GM23338 (cell line): ENCODE measurements around the gene CD300C. TPM values are rescaled to one million over a fixed set of nuclear protein-coding genes. Genes with fewer than 3 reads are reported as not detected.

Experiments used
- ATAC-seq: fragments of 200-7000 bp; cut with Tn5 transposase; 3 replicates; pipeline ENCODE4 v1.9.1; 2020
- DNase-seq: peaks from one replicate; pipeline ENCODE4 v3.0.0-alpha.2; 2015; ENCODE audit warnings: low spot score
- H2AFZ ChIP-seq: fragments of 200-600 bp; sonication (generic); 2 replicates; pipeline ENCODE4 v1.8.0; 2016; ENCODE audit warnings: antibody characterized with exemption, mild to moderate bottlenecking, moderate library complexity
- H3F3A ChIP-seq: fragments of 200-600 bp; sonication (generic); replicated peaks from 2 replicates; pipeline ENCODE4 v1.8.0; 2017; ENCODE audit warnings: antibody characterized with exemption, mixed run types, low read depth
- H3K27ac ChIP-seq: fragments of 200-600 bp; sonication (generic); 2 replicates; pipeline ENCODE4 v1.6.1; 2016; ENCODE audit warnings: low read depth
- H3K27me3 ChIP-seq: fragments of 200-600 bp; sonication (generic); 2 replicates; pipeline ENCODE4 v1.8.0; 2016; ENCODE audit warnings: mild to moderate bottlenecking, mixed run types, moderate library complexity; ENCODE audit not compliant: insufficient read depth
- H3K36me3 ChIP-seq: fragments of 200-600 bp; sonication (generic); 2 replicates; pipeline ENCODE4 v1.8.0; 2016; ENCODE audit warnings: mild to moderate bottlenecking; ENCODE audit not compliant: insufficient read depth
- H3K4me1 ChIP-seq: fragments of 200-600 bp; sonication (generic); 2 replicates; pipeline ENCODE4 v1.8.0; 2016; ENCODE audit warnings: mild to moderate bottlenecking, moderate library complexity; ENCODE audit not compliant: insufficient read depth
- H3K4me2 ChIP-seq: fragments of 200-600 bp; sonication (generic); 2 replicates; pipeline ENCODE4 v1.7.1; 2017; ENCODE audit warnings: mixed run types
- H3K4me3 ChIP-seq: fragments of 200-600 bp; sonication (generic); 2 replicates; pipeline ENCODE4 v1.6.1; 2016; ENCODE audit warnings: mixed run types
- H3K79me2 ChIP-seq: fragments of 200-600 bp; sonication (generic); replicated peaks from 2 replicates; pipeline ENCODE4 v1.8.0; 2017; ENCODE audit warnings: mild to moderate bottlenecking; ENCODE audit not compliant: insufficient read depth
- H3K9me2 ChIP-seq: fragments of 200-600 bp; sonication (generic); 2 replicates; pipeline ENCODE4 v1.8.0; 2017; ENCODE audit not compliant: insufficient read depth
- H4K20me1 ChIP-seq: fragments of 200-600 bp; sonication (generic); replicated peaks from 2 replicates; pipeline ENCODE4 v1.8.0; 2017; ENCODE audit warnings: mild to moderate bottlenecking; ENCODE audit not compliant: insufficient read depth
- H3K27ac Mint-ChIP-seq: 2 replicates; pipeline ENCODE4 v1.8.0; 2020; ENCODE audit warnings: inconsistent platforms, mild to moderate bottlenecking, moderate library complexity, mixed read lengths
- H3K27me3 Mint-ChIP-seq: 3 replicates; pipeline ENCODE4 v1.8.0; 2022; ENCODE audit warnings: low read depth, mild to moderate bottlenecking, moderate library complexity, mixed read lengths, inconsistent platforms; ENCODE audit not compliant: insufficient read depth, poor library complexity
- H3K36me3 Mint-ChIP-seq: 3 replicates; pipeline ENCODE4 v1.8.0; 2021; ENCODE audit warnings: low read depth, mild to moderate bottlenecking, inconsistent platforms, moderate library complexity, mixed read lengths
- H3K4me1 Mint-ChIP-seq: 3 replicates; pipeline ENCODE4 v1.8.0; 2020; ENCODE audit warnings: mild to moderate bottlenecking, inconsistent platforms, mixed read lengths
- H3K4me3 Mint-ChIP-seq: 3 replicates; pipeline ENCODE4 v1.8.0; 2021; ENCODE audit warnings: moderate library complexity, mild to moderate bottlenecking, inconsistent platforms, mixed read lengths
- H3K9me3 Mint-ChIP-seq: 3 replicates; pipeline ENCODE4 v1.8.0; 2020; ENCODE audit warnings: moderate library complexity, mild to moderate bottlenecking, inconsistent platforms, mixed read lengths
- CREB1 ChIP-seq: fragments of 250-450 bp; sonication (Bioruptor Pico); IDR thresholded peaks from 2 replicates; pipeline ENCODE4 v1.5.0; 2020; ENCODE audit warnings: low read depth, mild to moderate bottlenecking, moderate library complexity
- EZH2 ChIP-seq: fragments of 200-600 bp; sonication (generic); IDR thresholded peaks from one replicate; pipeline ENCODE4 v1.8.0; 2017; ENCODE audit warnings: antibody characterized with exemption, mild to moderate bottlenecking, low read depth; ENCODE audit not compliant: unreplicated experiment
- EZH2phosphoT487 ChIP-seq: fragments of 200-600 bp; sonication (generic); IDR thresholded peaks from one replicate; pipeline ENCODE4 v1.8.1; 2018; ENCODE audit warnings: antibody characterized with exemption; ENCODE audit not compliant: unreplicated experiment
- JUNB ChIP-seq: IDR thresholded peaks from one replicate; pipeline ENCODE4 v1.6.1; 2016; ENCODE audit warnings: antibody characterized with exemption; ENCODE audit not compliant: unreplicated experiment
- NANOG ChIP-seq: IDR thresholded peaks from 2 replicates; pipeline ENCODE4 v1.6.1; 2016; ENCODE audit warnings: antibody characterized with exemption, borderline replicate concordance
- STAT1 ChIP-seq: IDR thresholded peaks from one replicate; pipeline ENCODE4 v1.6.1; 2016; ENCODE audit warnings: antibody characterized with exemption; ENCODE audit not compliant: unreplicated experiment
- ZNF331 ChIP-seq: fragments of 250-450 bp; sonication (Bioruptor Pico); IDR thresholded peaks from 2 replicates; pipeline ENCODE4 v1.5.0; 2020; ENCODE audit warnings: low read depth, mild to moderate bottlenecking, moderate library complexity
- polyA plus RNA-seq: library from polyadenylated mRNA; unstranded; fragments of >200 nt; fragmentation: Nextera tagmentation; extraction: Ambion mirVana; gene quantifications from 2 replicates; pipeline ENCODE4 v1.2.1, GENCODE V29; 2016
- total RNA-seq: library from RNA; depleted of rRNA; stranded (reverse); fragments of >200 nt; shearing (Covaris generic); gene quantifications from 2 replicates; pipeline ENCODE4 v1.2.3, GENCODE V29; 2014
- TF ChIP-seq, protein P1 (sequence below): fragments of 250-450 bp; sonication (Bioruptor Pico); IDR thresholded peaks from 2 replicates; pipeline ENCODE4 v1.5.0; 2020; ENCODE audit warnings: mild to moderate bottlenecking, moderate library complexity
- TF ChIP-seq, protein P2 (sequence below): IDR thresholded peaks from 2 replicates; pipeline ENCODE4 v1.6.1; 2016; ENCODE audit warnings: antibody characterized with exemption
- TF ChIP-seq, protein P3 (sequence below), 2 experiments: fragments of 200-600 bp in 1 of 2; sonication (generic) in 1 of 2; conservative IDR thresholded peaks; 2 replicates each; pipeline versions ENCODE4 v1.5.1 to v1.6.1; 2016 to 2017; ENCODE audit warnings: antibody characterized with exemption in 2 of 2, low read depth in 2 of 2, mild to moderate bottlenecking in 2 of 2, moderate library complexity in 1 of 2

CD300C gene
- total and polyA plus RNA-seq, 2 experiments from 2014 or later: not detected

DNA sequence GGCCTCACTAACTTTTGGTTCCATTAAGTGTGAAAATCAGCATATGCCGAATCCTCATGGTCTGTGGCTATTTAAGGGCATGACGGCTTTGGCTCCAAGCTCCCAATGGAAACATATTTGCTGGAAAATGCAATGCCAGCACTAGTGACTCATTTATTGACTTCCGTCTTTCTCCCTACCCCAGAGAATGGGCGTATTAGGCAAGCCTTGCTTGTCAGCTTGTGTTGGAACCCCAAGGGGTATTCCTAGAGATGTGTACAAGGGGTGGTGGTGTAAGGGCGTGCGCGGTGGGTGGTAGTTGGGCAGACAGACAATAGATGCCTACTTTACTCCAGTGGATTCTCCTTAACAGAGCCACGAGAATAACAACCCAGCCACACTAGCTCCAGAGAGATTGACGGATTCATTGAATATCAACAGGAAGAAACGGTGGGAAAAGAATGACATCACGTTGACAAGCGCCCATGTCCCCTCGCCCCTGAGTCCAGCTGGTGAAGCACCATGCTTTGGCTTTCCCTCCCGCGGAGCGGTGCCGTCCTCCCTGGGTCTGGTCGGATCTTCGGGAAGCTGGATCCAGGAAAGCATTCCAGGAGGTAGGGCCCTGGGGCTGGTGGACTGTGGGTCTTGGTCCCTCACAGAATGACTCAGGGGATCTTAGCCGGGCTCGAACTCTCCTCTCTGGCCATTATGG is 25.0 kb downstream of the CD300C start (continued):
- TF ChIP-seq, protein P1, sequence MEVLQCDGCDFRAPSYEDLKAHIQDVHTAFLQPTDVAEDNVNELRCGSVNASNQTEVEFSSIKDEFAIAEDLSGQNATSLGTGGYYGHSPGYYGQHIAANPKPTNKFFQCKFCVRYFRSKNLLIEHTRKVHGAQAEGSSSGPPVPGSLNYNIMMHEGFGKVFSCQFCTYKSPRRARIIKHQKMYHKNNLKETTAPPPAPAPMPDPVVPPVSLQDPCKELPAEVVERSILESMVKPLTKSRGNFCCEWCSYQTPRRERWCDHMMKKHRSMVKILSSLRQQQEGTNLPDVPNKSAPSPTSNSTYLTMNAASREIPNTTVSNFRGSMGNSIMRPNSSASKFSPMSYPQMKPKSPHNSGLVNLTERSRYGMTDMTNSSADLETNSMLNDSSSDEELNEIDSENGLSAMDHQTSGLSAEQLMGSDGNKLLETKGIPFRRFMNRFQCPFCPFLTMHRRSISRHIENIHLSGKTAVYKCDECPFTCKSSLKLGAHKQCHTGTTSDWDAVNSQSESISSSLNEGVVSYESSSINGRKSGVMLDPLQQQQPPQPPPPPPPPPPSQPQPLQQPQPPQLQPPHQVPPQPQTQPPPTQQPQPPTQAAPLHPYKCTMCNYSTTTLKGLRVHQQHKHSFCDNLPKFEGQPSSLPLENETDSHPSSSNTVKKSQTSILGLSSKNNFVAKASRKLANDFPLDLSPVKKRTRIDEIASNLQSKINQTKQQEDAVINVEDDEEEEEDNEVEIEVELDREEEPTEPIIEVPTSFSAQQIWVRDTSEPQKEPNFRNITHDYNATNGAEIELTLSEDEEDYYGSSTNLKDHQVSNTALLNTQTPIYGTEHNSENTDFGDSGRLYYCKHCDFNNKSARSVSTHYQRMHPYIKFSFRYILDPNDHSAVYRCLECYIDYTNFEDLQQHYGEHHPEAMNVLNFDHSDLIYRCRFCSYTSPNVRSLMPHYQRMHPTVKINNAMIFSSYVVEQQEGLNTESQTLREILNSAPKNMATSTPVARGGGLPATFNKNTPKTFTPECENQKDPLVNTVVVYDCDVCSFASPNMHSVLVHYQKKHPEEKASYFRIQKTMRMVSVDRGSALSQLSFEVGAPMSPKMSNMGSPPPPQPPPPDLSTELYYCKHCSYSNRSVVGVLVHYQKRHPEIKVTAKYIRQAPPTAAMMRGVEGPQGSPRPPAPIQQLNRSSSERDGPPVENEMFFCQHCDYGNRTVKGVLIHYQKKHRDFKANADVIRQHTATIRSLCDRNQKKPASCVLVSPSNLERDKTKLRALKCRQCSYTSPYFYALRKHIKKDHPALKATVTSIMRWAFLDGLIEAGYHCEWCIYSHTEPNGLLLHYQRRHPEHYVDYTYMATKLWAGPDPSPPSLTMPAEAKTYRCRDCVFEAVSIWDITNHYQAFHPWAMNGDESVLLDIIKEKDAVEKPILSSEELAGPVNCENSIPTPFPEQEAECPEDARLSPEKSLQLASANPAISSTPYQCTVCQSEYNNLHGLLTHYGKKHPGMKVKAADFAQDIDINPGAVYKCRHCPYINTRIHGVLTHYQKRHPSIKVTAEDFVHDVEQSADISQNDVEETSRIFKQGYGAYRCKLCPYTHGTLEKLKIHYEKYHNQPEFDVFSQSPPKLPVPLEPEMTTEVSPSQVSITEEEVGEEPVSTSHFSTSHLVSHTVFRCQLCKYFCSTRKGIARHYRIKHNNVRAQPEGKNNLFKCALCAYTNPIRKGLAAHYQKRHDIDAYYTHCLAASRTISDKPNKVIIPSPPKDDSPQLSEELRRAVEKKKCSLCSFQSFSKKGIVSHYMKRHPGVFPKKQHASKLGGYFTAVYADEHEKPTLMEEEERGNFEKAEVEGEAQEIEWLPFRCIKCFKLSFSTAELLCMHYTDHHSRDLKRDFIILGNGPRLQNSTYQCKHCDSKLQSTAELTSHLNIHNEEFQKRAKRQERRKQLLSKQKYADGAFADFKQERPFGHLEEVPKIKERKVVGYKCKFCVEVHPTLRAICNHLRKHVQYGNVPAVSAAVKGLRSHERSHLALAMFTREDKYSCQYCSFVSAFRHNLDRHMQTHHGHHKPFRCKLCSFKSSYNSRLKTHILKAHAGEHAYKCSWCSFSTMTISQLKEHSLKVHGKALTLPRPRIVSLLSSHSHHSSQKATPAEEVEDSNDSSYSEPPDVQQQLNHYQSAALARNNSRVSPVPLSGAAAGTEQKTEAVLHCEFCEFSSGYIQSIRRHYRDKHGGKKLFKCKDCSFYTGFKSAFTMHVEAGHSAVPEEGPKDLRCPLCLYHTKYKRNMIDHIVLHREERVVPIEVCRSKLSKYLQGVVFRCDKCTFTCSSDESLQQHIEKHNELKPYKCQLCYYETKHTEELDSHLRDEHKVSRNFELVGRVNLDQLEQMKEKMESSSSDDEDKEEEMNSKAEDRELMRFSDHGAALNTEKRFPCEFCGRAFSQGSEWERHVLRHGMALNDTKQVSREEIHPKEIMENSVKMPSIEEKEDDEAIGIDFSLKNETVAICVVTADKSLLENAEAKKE (CRISPR knock-in tag): no peak
- TF ChIP-seq ZNF331 (no peak), CREB1 (CRISPR knock-in tag) (no peak)

DNA sequence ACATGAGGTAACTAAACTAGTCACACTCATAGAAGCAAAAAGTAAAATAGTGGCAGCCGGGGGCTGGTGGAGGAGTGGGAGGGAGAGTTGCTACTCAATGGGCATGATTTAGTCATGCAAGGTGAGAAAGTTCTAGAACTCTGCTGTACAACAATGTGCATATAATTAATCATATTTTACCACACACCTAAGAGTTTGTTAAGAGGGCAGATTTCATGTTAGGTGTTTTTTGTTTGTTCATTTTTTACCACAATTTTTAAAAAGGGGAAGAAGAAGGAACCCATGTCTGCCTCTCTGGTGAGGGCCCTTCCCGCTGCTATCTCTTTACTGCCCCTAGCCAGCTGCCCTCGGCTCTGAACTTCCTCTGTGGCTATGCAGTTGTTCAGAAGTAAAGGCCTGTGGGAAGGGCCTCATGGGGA is 25.9 kb downstream of the CD300C start:
- H3K4me3 ChIP-seq: no peak overlapping the region
- H3F3A ChIP-seq: no peaks in the 10 kb centered on the region
- H3K4me2 ChIP-seq: no peak overlapping the region
- no peak overlapping the region for H3K27ac ChIP-seq
- H3K4me3 Mint-ChIP-seq: no peak overlapping the region
- H3K27ac Mint-ChIP-seq: no peak overlapping the region
- peaks cover 5% of the 10 kb centered on the region; the same call in 2 of the 3 replicates for H3K36me3 Mint-ChIP-seq
- no peak for DNase-seq
- no peak overlapping the region for H2AFZ ChIP-seq
- no peaks in the 10 kb centered on the region for H3K4me1 Mint-ChIP-seq
- no peak for ATAC-seq
- no peaks in the 10 kb centered on the region for H3K36me3 ChIP-seq
- H3K9me3 Mint-ChIP-seq: peaks cover 52% of the 10 kb centered on the region
- peaks cover 6% of the 10 kb centered on the region for H3K27me3 Mint-ChIP-seq
- H4K20me1 ChIP-seq: no peaks in the 10 kb centered on the region
- H3K9me2 ChIP-seq: no peaks in the 10 kb centered on the region; the same call in 1 of the 2 replicates
- H3K27me3 ChIP-seq: no peaks in the 10 kb centered on the region
- H3K4me1 ChIP-seq: no peaks in the 10 kb centered on the region
- H3K79me2 ChIP-seq: no peaks in the 10 kb centered on the region
- TF ChIP-seq ZNF331 (no peak), STAT1 (no peak), NANOG (no peak), JUNB (no peak), EZH2 (no peak), EZH2phosphoT487 (no peak), CREB1 (CRISPR knock-in tag) (no peak)
- TF ChIP-seq, protein P2, sequence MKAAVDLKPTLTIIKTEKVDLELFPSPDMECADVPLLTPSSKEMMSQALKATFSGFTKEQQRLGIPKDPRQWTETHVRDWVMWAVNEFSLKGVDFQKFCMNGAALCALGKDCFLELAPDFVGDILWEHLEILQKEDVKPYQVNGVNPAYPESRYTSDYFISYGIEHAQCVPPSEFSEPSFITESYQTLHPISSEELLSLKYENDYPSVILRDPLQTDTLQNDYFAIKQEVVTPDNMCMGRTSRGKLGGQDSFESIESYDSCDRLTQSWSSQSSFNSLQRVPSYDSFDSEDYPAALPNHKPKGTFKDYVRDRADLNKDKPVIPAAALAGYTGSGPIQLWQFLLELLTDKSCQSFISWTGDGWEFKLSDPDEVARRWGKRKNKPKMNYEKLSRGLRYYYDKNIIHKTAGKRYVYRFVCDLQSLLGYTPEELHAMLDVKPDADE: no peak
- TF ChIP-seq, protein P3, sequence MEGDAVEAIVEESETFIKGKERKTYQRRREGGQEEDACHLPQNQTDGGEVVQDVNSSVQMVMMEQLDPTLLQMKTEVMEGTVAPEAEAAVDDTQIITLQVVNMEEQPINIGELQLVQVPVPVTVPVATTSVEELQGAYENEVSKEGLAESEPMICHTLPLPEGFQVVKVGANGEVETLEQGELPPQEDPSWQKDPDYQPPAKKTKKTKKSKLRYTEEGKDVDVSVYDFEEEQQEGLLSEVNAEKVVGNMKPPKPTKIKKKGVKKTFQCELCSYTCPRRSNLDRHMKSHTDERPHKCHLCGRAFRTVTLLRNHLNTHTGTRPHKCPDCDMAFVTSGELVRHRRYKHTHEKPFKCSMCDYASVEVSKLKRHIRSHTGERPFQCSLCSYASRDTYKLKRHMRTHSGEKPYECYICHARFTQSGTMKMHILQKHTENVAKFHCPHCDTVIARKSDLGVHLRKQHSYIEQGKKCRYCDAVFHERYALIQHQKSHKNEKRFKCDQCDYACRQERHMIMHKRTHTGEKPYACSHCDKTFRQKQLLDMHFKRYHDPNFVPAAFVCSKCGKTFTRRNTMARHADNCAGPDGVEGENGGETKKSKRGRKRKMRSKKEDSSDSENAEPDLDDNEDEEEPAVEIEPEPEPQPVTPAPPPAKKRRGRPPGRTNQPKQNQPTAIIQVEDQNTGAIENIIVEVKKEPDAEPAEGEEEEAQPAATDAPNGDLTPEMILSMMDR (conservative IDR thresholded peaks at IDR 0.05; ENCODE audit: low read depth in 2 of 2): no peak
